Stromal cell of bone marrow (primary cell): ENCODE results near the gene ADAT1.

Experiments
- DNase-seq: peaks from one replicate; pipeline ENCODE4 v3.0.0-alpha.2; 2012; ENCODE audit warnings: low read depth

Gene ADAT1

GRCh38 chr16:75576384-75576811 lies 46.7 kb downstream of the ADAT1 start:
- no peak for DNase-seq

GRCh38 chr16:75575958-75576357 lies 47.1 kb downstream of the ADAT1 start:
- DNase-seq, result no peak

- DNase-seq, result no peak
Measured at GRCh38 chr16:75573955-75574354, 49.1 kb downstream of the ADAT1 start.

- no peak for DNase-seq
Measured at GRCh38 chr16:75572864-75573542, 50.1 kb downstream of the ADAT1 start.

GRCh38 chr16:75570396-75571065 lies 52.5 kb downstream of the ADAT1 start:
- DNase-seq, result no peak

- DNase-seq, result no peak
Measured at GRCh38 chr16:75567911-75568310, 55.2 kb downstream of the ADAT1 start.

- no peak for DNase-seq
Measured at GRCh38 chr16:75566758-75567255, 56.3 kb downstream of the ADAT1 start.

- DNase-seq, result peak; percentile 34
Measured at GRCh38 chr16:75566040-75566757, 56.9 kb downstream of the ADAT1 start, which contains the start of gene GABARAPL2. TSS of gene GABARAPL2 (plus strand) at chr16:75566379. CDS start at chr16:75566487, 108 bp downstream.

- no peak for DNase-seq
Measured at GRCh38 chr16:75565640-75566039, 57.4 kb downstream of the ADAT1 start.

- DNase-seq, result peak; percentile 85
Measured at GRCh38 chr16:75559564-75560372, 63.3 kb downstream of the ADAT1 start.

- no peak for DNase-seq
Measured at GRCh38 chr16:75558846-75559401, 64.2 kb downstream of the ADAT1 start.

GRCh38 chr16:75556431-75556950 lies 66.6 kb downstream of the ADAT1 start:
- DNase-seq, result no peak

- DNase-seq, result peak; percentile 93
Measured at GRCh38 chr16:75555707-75556430, 67.2 kb downstream of the ADAT1 start, which contains the start of gene TMEM231. TSS of gene TMEM231 (minus strand) at chr16:75556252. CDS start at chr16:75556209, 43 bp downstream.

- DNase-seq, result peak; percentile 86
Measured at GRCh38 chr16:75555213-75555706, 67.8 kb downstream of the ADAT1 start.

- no peak for DNase-seq
Measured at GRCh38 chr16:75552951-75553350, 70.1 kb downstream of the ADAT1 start.

- no peak for DNase-seq
Measured at GRCh38 chr16:75550211-75550662, 72.8 kb downstream of the ADAT1 start.
